CD4-positive, alpha-beta T cell (primary cell): ENCODE measurements around the gene CCSER1. TPM values are rescaled to one million over a fixed set of nuclear protein-coding genes. Genes with fewer than 3 reads are reported as not detected.

ENCODE experiments used
- ATAC-seq: fragments of 200-7000 bp; cut with Tn5 transposase; one replicate; pipeline ENCODE4 v1.10.0; 2022; ENCODE audit warnings: mild to moderate bottlenecking; ENCODE audit not compliant: poor library complexity
- CTCF ChIA-PET: fragments of 350-600 bp; sonication (Branson Sonifier 250); formaldehyde crosslinking; loops from one replicate; lab custom pipeline; 2021; ENCODE audit warnings: antibody characterized with exemption, inconsistent platforms; lab: Charles Lee
- POLR2A ChIA-PET: fragments of 350-600 bp; sonication (Branson Sonifier 250); formaldehyde crosslinking; loops from one replicate; lab custom pipeline; 2021; ENCODE audit warnings: antibody characterized with exemption, inconsistent platforms; lab: Charles Lee
- DNase-seq, 14 experiments: peaks; one replicate each; pipeline ENCODE4 v3.0.0-alpha.2; 2013 to 2020; ENCODE audit warnings: mixed read lengths in 2 of 14
- H3K27ac ChIP-seq, 2 donors: one replicate each; pipeline versions ENCODE4 v1.5.1 to v1.7.0; 2013; ENCODE audit warnings: low read length in 2 of 2, low read depth in 1 of 2, mild to moderate bottlenecking in 1 of 2
- H3K27me3 ChIP-seq, 2 experiments: 1 replicate in 1 of 2; 2 replicates in 1 of 2; pipeline versions ENCODE4 v1.6.1 to v1.7.0; 2013; ENCODE audit warnings: low read length in 2 of 2, control low read depth in 1 of 2, mild to moderate bottlenecking in 1 of 2, moderate library complexity in 1 of 2; ENCODE audit not compliant: insufficient read depth in 2 of 2, control insufficient read depth in 1 of 2
- H3K36me3 ChIP-seq: one replicate; pipeline ENCODE4 v1.6.1; 2013; ENCODE audit warnings: low read length, control low read depth; ENCODE audit not compliant: insufficient read depth
- H3K4me1 ChIP-seq: one replicate; pipeline ENCODE4 v1.6.1; 2013; ENCODE audit warnings: low read length, control low read depth; ENCODE audit not compliant: insufficient read depth
- H3K4me3 ChIP-seq: one replicate; pipeline ENCODE4 v1.5.1; 2013; ENCODE audit warnings: mild to moderate bottlenecking, low read length, moderate library complexity
- H3K9me3 ChIP-seq, 2 experiments: 1 replicate in 1 of 2; 2 replicates in 1 of 2; pipeline versions ENCODE4 v1.6.1 to v1.7.0; 2013; ENCODE audit warnings: low read length in 2 of 2, mild to moderate bottlenecking in 2 of 2, control low read depth in 1 of 2, moderate library complexity in 1 of 2; ENCODE audit not compliant: control insufficient read depth in 1 of 2, insufficient read depth in 1 of 2
- H3K27ac Mint-ChIP-seq: one replicate; pipeline ENCODE4 v1.8.0; 2020; ENCODE audit warnings: mixed read lengths
- H3K27me3 Mint-ChIP-seq: one replicate; pipeline ENCODE4 v1.8.0; 2021; ENCODE audit warnings: mixed read lengths
- H3K36me3 Mint-ChIP-seq: one replicate; pipeline ENCODE4 v1.8.0; 2021; ENCODE audit warnings: low read depth, mixed read lengths
- H3K4me1 Mint-ChIP-seq: one replicate; pipeline ENCODE4 v1.8.0; 2021; ENCODE audit warnings: low read depth, mixed read lengths
- H3K4me3 Mint-ChIP-seq: one replicate; pipeline ENCODE4 v1.8.0; 2020; ENCODE audit warnings: mild to moderate bottlenecking, mixed read lengths
- H3K9me3 Mint-ChIP-seq: one replicate; pipeline ENCODE4 v1.8.0; 2020; ENCODE audit warnings: mixed read lengths
- CTCF ChIP-seq: fragments of 200-600 bp; IDR thresholded peaks from one replicate; pipeline ENCODE4 v1.8.0; 2022; ENCODE audit warnings: antibody characterized with exemption, mild to moderate bottlenecking
- intact Hi-C, 2 experiments: fragments of 100-400 bp; cut with DNase I in 1 of 2; cut with micrococcal nuclease in 1 of 2; formaldehyde crosslinking; loops; one replicate each; pipeline versions ENCODE4 v1.15.1 to v1.9.0; 2023 to 2025; cut with DNase I, micrococcal nuclease
- total RNA-seq, 174 experiments: library from RNA in 2 of 174; stranded (reverse) in 2 of 174; gene quantifications; one replicate each; pipeline ENCODE4 v1.2.3 and lab custom pipeline; 2021 to 2026

CCSER1 gene
- total RNA-seq, 2 experiments from 2014 or later = 0.36 to 0.71 TPM

GRCh38 chr4:90733211-90733610, 606.0 kb downstream of the CCSER1 start:
- POLR2A ChIA-PET = no interaction called here
- no peaks in the 10 kb centered on the region for H3K4me1 Mint-ChIP-seq
- DNase-seq (no peak), ATAC-seq (no peak)
- H3K4me3 ChIP-seq = no peak overlapping the region
- H3K36me3 Mint-ChIP-seq = no peaks in the 10 kb centered on the region
- intact Hi-C loops = no loop called here
- peaks cover 0 to 4% of the 10 kb centered on the region in 2 experiments for H3K9me3 ChIP-seq
- no peaks in the 10 kb centered on the region for H3K36me3 ChIP-seq
- H3K27ac ChIP-seq = no peak overlapping the region
- H3K27me3 Mint-ChIP-seq = no peaks in the 10 kb centered on the region
- H3K4me3 Mint-ChIP-seq = no peak overlapping the region
- CTCF ChIA-PET = no interaction called here
- TF ChIP-seq CTCF = no peak
- peaks cover 8% of the 10 kb centered on the region for H3K9me3 Mint-ChIP-seq
- no peaks in the 10 kb centered on the region for H3K27me3 ChIP-seq
- no peak overlapping the region for H3K27ac Mint-ChIP-seq
- H3K4me1 ChIP-seq = no peaks in the 10 kb centered on the region

- ATAC-seq (no peak), DNase-seq (no peak)
- ChIA-PET POLR2A (no interaction called here), CTCF (no interaction called here)
- Histone ChIP-seq H3K4me3 (no peak overlapping the region), H3K36me3 (no peaks in the 10 kb centered on the region), H3K27me3 (no peaks in the 10 kb centered on the region), H3K4me1 (no peaks in the 10 kb centered on the region), H3K27ac (no peak overlapping the region), H3K9me3 (peaks cover 0 to 5% of the 10 kb centered on the region in 2 experiments)
- TF ChIP-seq CTCF = no peak
- Mint-ChIP-seq H3K4me1 (no peaks in the 10 kb centered on the region), H3K36me3 (no peaks in the 10 kb centered on the region), H3K9me3 (peaks cover 4% of the 10 kb centered on the region), H3K4me3 (no peak overlapping the region), H3K27ac (no peak overlapping the region), H3K27me3 (no peaks in the 10 kb centered on the region)
- intact Hi-C loops = no loop called here
Observed at GRCh38 chr4:90745176-90745575, 618.0 kb downstream of the CCSER1 start.

DNA sequence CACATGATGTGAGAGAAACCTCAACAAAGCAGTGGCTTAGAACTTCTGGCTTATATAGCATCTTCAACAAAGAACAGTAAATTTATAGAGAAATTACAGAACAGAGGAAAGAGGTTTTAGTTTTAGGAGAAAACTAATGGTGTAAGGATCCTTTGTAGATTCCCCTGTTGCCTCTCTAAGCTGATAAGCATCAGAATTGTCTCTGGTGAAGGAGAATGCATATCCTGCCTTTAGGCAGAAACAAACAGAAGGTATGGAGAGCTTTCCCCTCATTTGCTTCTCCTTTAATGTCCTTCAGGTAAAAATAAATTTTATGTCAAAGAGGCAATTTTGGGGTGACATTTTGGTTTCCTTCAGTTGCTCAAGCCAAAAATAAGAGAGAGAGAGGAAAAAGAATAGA, 625.9 kb downstream of the CCSER1 start:
- no peaks in the 10 kb centered on the region for H3K27me3 ChIP-seq
- no peaks in the 10 kb centered on the region for H3K9me3 Mint-ChIP-seq
- H3K4me3 ChIP-seq = no peak overlapping the region
- ATAC-seq = no peak
- ChIA-PET CTCF (no interaction called here), POLR2A (no interaction called here)
- no peak overlapping the region for H3K4me3 Mint-ChIP-seq
- H3K36me3 ChIP-seq = no peaks in the 10 kb centered on the region
- no peak for TF ChIP-seq CTCF
- H3K27ac ChIP-seq = no peak overlapping the region
- H3K9me3 ChIP-seq = no peaks in the 10 kb centered on the region
- no peaks in the 10 kb centered on the region for H3K4me1 Mint-ChIP-seq
- H3K36me3 Mint-ChIP-seq = no peaks in the 10 kb centered on the region
- no peaks in the 10 kb centered on the region for H3K27me3 Mint-ChIP-seq
- DNase-seq = no peak
- intact Hi-C loops = no loop called here
- H3K4me1 ChIP-seq = no peaks in the 10 kb centered on the region
- no peak overlapping the region for H3K27ac Mint-ChIP-seq
